Neuronal stem cell (in vitro differentiated cells): ENCODE results near the gene FOSB.

Experiments used
- DNase-seq: peaks from one replicate; pipeline ENCODE4 v3.0.0-alpha.2; 2013; ENCODE audit warnings: low spot score
- H2AFZ ChIP-seq: one replicate; pipeline ENCODE4 v1.6.1; 2013; ENCODE audit warnings: mild to moderate bottlenecking, low read length, inconsistent platforms
- H2AK5ac ChIP-seq: 2 replicates; pipeline ENCODE4 v1.6.1; 2013; ENCODE audit warnings: low read depth, mild to moderate bottlenecking, inconsistent platforms, low read length, moderate library complexity, mixed read lengths
- H2BK120ac ChIP-seq: 2 replicates; pipeline ENCODE4 v1.6.1; 2013; ENCODE audit warnings: low read depth, mild to moderate bottlenecking, inconsistent platforms, low read length, moderate library complexity, mixed read lengths
- H2BK12ac ChIP-seq: one replicate; pipeline ENCODE4 v1.6.1; 2013; ENCODE audit warnings: low read length, inconsistent platforms
- H2BK15ac ChIP-seq: 2 replicates; pipeline ENCODE4 v1.6.1; 2013; ENCODE audit warnings: mild to moderate bottlenecking, low read length, inconsistent platforms, mixed read lengths
- H2BK5ac ChIP-seq: one replicate; pipeline ENCODE4 v1.6.1; 2013; ENCODE audit warnings: inconsistent platforms, mild to moderate bottlenecking, low read length, moderate library complexity
- H3K14ac ChIP-seq: one replicate; pipeline ENCODE4 v1.6.1; 2013; ENCODE audit warnings: low read length, inconsistent platforms
- H3K18ac ChIP-seq: 2 replicates; pipeline ENCODE4 v1.6.1; 2013; ENCODE audit warnings: low read length, inconsistent platforms
- H3K23ac ChIP-seq: 2 replicates; pipeline ENCODE4 v1.6.1; 2013; ENCODE audit warnings: low read depth, mild to moderate bottlenecking, mixed read lengths, low read length, inconsistent platforms; ENCODE audit not compliant: poor library complexity
- H3K27ac ChIP-seq: replicated peaks from 3 replicates; pipeline ENCODE4 v1.5.1; 2013; ENCODE audit warnings: low read length, inconsistent platforms
- H3K27me3 ChIP-seq, 3 experiments: 2 replicates each; pipeline ENCODE4 v1.6.1; 2013; ENCODE audit warnings: low read length in 3 of 3, mild to moderate bottlenecking in 2 of 3, inconsistent platforms in 1 of 3, low read depth in 1 of 3, mixed read lengths in 1 of 3, moderate library complexity in 1 of 3; ENCODE audit not compliant: control insufficient read depth in 3 of 3, insufficient read depth in 3 of 3
- H3K36me3 ChIP-seq, 2 donors: replicated peaks in 1 of 2; 2 replicates each; pipeline ENCODE4 v1.6.1; 2013; ENCODE audit warnings: low read length in 2 of 2; ENCODE audit not compliant: control insufficient read depth in 2 of 2, insufficient read depth in 2 of 2
- H3K4ac ChIP-seq: 2 replicates; pipeline ENCODE4 v1.6.1; 2013; ENCODE audit warnings: inconsistent platforms, mild to moderate bottlenecking, low read length, moderate library complexity
- H3K4me1 ChIP-seq, 2 donors: 1 replicate in 1 of 2; 2 replicates in 1 of 2; pipeline ENCODE4 v1.6.1; 2013; ENCODE audit warnings: low read length in 2 of 2, low read depth in 1 of 2; ENCODE audit not compliant: control insufficient read depth in 2 of 2, insufficient read depth in 1 of 2
- H3K4me2 ChIP-seq: one replicate; pipeline ENCODE4 v1.6.1; 2013; ENCODE audit warnings: mild to moderate bottlenecking, low read length, inconsistent platforms; ENCODE audit not compliant: insufficient read depth, poor library complexity, severe bottlenecking
- H3K4me3 ChIP-seq, 2 donors: 2 replicates each; pipeline ENCODE4 v1.5.1; 2013; ENCODE audit warnings: low read length in 2 of 2, mild to moderate bottlenecking in 2 of 2, inconsistent platforms in 1 of 2, moderate library complexity in 1 of 2
- H3K79me1 ChIP-seq: one replicate; pipeline ENCODE4 v1.6.1; 2013; ENCODE audit warnings: low read depth, mild to moderate bottlenecking, inconsistent platforms, low read length, moderate library complexity
- H3K9ac ChIP-seq: one replicate; pipeline ENCODE4 v1.6.1; 2013; ENCODE audit warnings: mild to moderate bottlenecking, low read depth, low read length, inconsistent platforms; ENCODE audit not compliant: poor library complexity
- H3K9me3 ChIP-seq, 2 donors: replicated peaks in 1 of 2; 2 replicates each; pipeline versions ENCODE3 to v1.6.1; 2013; ENCODE audit warnings: low read length in 2 of 2, mild to moderate bottlenecking in 2 of 2, inconsistent platforms in 1 of 2, low read depth in 1 of 2, mixed read lengths in 1 of 2, moderate library complexity in 1 of 2; ENCODE audit not compliant: control insufficient read depth in 2 of 2, insufficient read depth in 1 of 2
- H4K8ac ChIP-seq: one replicate; pipeline ENCODE4 v1.6.1; 2013; ENCODE audit warnings: low read depth, mild to moderate bottlenecking, inconsistent platforms, low read length, moderate library complexity
- H4K91ac ChIP-seq: one replicate; pipeline ENCODE4 v1.6.1; 2013; ENCODE audit warnings: low read length, low read depth, mild to moderate bottlenecking, inconsistent platforms; ENCODE audit not compliant: poor library complexity
- WGBS, 2 donors: extraction: QIAGEN DNeasy Blood & Tissue Kit; methylation state at CpG; one replicate each; pipeline ENCODE4 v1.1.7; 2013; ENCODE audit warnings: missing lambda C conversion rate in 2 of 2, mixed read lengths in 1 of 2; ENCODE audit not compliant: insufficient read length in 2 of 2, insufficient replicate concordance in 1 of 2; ENCODE audit errors: extremely low coverage in 2 of 2; 5-methylcytosine and 5-hydroxymethylcytosine counted together

FOSB gene

DNA sequence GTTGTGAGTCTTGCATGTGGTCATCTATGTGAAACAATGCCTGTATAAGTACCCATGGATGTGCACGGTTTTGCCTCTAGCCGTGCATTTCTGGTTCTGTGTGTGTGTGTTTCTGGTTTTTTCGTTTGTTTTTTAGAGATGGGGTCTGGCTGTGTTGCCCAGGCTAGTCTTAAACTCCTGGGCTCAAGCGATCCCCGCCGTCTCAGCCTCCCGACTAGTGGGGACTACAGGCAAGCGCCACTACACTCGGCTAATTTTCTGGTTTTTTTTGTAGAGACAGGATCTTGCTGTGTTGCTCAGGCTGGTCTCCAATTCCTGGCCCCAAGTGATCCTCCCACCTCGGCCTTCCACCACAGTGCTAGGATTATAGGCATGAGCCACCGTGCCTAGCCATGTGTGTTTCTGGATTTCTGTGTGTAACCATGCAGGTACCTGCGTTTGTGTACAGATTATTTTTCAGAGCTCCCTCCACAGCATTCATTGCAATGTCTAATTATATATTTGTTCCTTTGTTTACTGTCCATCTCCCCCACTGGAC lies 15.9 kb upstream of the FOSB start:
- no peak overlapping the region for H3K4me3 ChIP-seq
- no peak overlapping the region for H4K91ac ChIP-seq
- H3K18ac ChIP-seq: no peak overlapping the region
- H3K27me3 ChIP-seq: peaks cover 0 to 7% (median 0%) of the 10 kb centered on the region in 3 experiments
- H2BK12ac ChIP-seq: no peak overlapping the region
- peaks cover 0 to 7% of the 10 kb centered on the region in 2 donors for H3K9me3 ChIP-seq
- H2BK15ac ChIP-seq: no peak overlapping the region
- no peak for DNase-seq
- H3K4ac ChIP-seq: no peak overlapping the region
- peak overlapping the region; percentile 41 for H3K14ac ChIP-seq
- H2BK120ac ChIP-seq: no peak overlapping the region
- H2AFZ ChIP-seq: no peak overlapping the region
- WGBS, 2 donors: no CpG with 5 or more reads among the region's 12 CpGs
- no peak overlapping the region for H2BK5ac ChIP-seq
- H3K36me3 ChIP-seq: no peaks in the 10 kb centered on the region
- H3K79me1 ChIP-seq: no peaks in the 10 kb centered on the region
- no peak overlapping the region for H3K9ac ChIP-seq
- no peak overlapping the region for H3K23ac ChIP-seq
- no peak overlapping the region for H4K8ac ChIP-seq
- peaks cover 10 to 25% of the 10 kb centered on the region in 2 donors for H3K4me1 ChIP-seq
- no peak overlapping the region for H3K27ac ChIP-seq
- peak overlapping the region; percentile 60 for H2AK5ac ChIP-seq
- no peak overlapping the region for H3K4me2 ChIP-seq

GRCh38 chr19:45455707-45456499 lies 11.9 kb upstream of the FOSB start:
- peak overlapping the region; percentile 4 for H3K14ac ChIP-seq
- H3K36me3 ChIP-seq: no peaks in the 10 kb centered on the region
- peaks cover 0 to 7% (median 0%) of the 10 kb centered on the region in 3 experiments for H3K27me3 ChIP-seq
- no peaks in the 10 kb centered on the region for H3K79me1 ChIP-seq
- H3K4me3 ChIP-seq: peak overlapping the region in 1 of 2 donors; percentile 1
- H2AFZ ChIP-seq: peak overlapping the region; percentile 87
- H4K91ac ChIP-seq: no peak overlapping the region
- no peak overlapping the region for H2BK12ac ChIP-seq
- H3K4me2 ChIP-seq: no peak overlapping the region
- H4K8ac ChIP-seq: no peak overlapping the region
- H3K23ac ChIP-seq: no peak overlapping the region
- no CpG with 5 or more reads among the region's 27 CpGs for WGBS, 2 donors
- peaks cover 7 to 14% of the 10 kb centered on the region in 2 donors for H3K4me1 ChIP-seq
- H3K18ac ChIP-seq: peak overlapping the region; percentile 73
- no peak for DNase-seq
- peaks cover 0 to 7% of the 10 kb centered on the region in 2 donors for H3K9me3 ChIP-seq
- H2BK5ac ChIP-seq: no peak overlapping the region
- H2AK5ac ChIP-seq: peak overlapping the region; percentile 10
- H3K9ac ChIP-seq: no peak overlapping the region
- no peak overlapping the region for H3K4ac ChIP-seq
- H3K27ac ChIP-seq: no peak overlapping the region
- H2BK120ac ChIP-seq: no peak overlapping the region
- peak overlapping the region; percentile 34 for H2BK15ac ChIP-seq

GRCh38 chr19:45456500-45456815 lies 11.3 kb upstream of the FOSB start:
- Histone ChIP-seq H2BK5ac (no peak overlapping the region), H3K14ac (no peak overlapping the region), H2BK120ac (no peak overlapping the region), H3K27ac (no peak overlapping the region), H3K27me3 (peaks cover 0 to 4% (median 0%) of the 10 kb centered on the region in 3 experiments), H3K4me2 (no peak overlapping the region), H2BK12ac (no peak overlapping the region), H3K36me3 (no peaks in the 10 kb centered on the region), H2AFZ (peak overlapping the region; percentile 87), H3K79me1 (no peaks in the 10 kb centered on the region), H3K4ac (no peak overlapping the region), H3K4me1 (peaks cover 7 to 9% of the 10 kb centered on the region in 2 donors), H2BK15ac (no peak overlapping the region), H3K9ac (no peak overlapping the region), H3K4me3 (peak overlapping the region in 1 of 2 donors; percentile 1), H4K91ac (no peak overlapping the region), H4K8ac (no peak overlapping the region), H3K23ac (no peak overlapping the region), H2AK5ac (no peak overlapping the region), H3K9me3 (peaks cover 0 to 4% of the 10 kb centered on the region in 2 donors), H3K18ac (no peak overlapping the region)
- DNase-seq: no peak
- no CpG with 5 or more reads among the region's 2 CpGs for WGBS, 2 donors

DNA sequence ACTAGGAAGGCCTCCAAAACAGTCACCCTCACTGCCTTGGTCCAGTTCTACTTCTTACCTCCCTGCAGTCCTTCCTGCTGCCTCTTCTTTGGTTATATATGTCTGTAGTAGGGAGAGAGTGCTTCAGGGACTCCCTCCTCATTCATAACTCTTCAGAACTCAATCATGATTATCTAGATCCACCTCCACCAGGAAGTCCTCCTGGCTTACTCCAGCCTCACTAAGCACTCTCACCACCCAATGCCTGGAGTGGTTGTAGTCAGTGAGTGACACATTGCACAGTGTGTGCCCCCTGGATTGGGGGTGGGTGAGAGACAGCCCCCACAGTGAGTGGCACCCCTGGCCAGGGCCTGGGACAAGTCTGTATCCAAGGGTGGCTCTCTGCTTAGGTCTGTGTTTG lies 10.0 kb upstream of the FOSB start:
- Histone ChIP-seq H3K9me3 (no peaks in the 10 kb centered on the region), H2AFZ (no peak overlapping the region), H3K14ac (no peak overlapping the region), H3K23ac (no peak overlapping the region), H4K8ac (no peak overlapping the region), H4K91ac (no peak overlapping the region), H3K4me1 (peaks cover 7 to 8% of the 10 kb centered on the region in 2 donors), H3K36me3 (no peaks in the 10 kb centered on the region), H2BK120ac (no peak overlapping the region), H2BK15ac (no peak overlapping the region), H3K4ac (no peak overlapping the region), H2AK5ac (no peak overlapping the region), H3K27ac (no peak overlapping the region), H3K4me3 (peak overlapping the region in 1 of 2 donors; percentile 35), H2BK5ac (no peak overlapping the region), H3K18ac (no peak overlapping the region), H3K79me1 (no peaks in the 10 kb centered on the region), H3K27me3 (no peaks in the 10 kb centered on the region), H3K4me2 (no peak overlapping the region), H3K9ac (no peak overlapping the region), H2BK12ac (no peak overlapping the region)
- DNase-seq: no peak
